Body of pancreas (tissue), 4 donors: Measurements from ENCODE around the gene RING1.

Source experiments
- POLR2A ChIP-seq, 3 donors: fragments of 450-650 bp; IDR thresholded peaks; one replicate each; pipeline ENCODE4 v1.6.1; 2016; ENCODE audit warnings: antibody characterized with exemption in 3 of 3, mild to moderate bottlenecking in 2 of 3
- TF ChIP-seq, protein P1 (sequence below), 7 experiments: fragments of 450-650 bp in 4 of 7; fragments of 200-600 bp in 3 of 7; sonication (generic) in 3 of 7; IDR thresholded peaks; one replicate each; pipeline ENCODE4 v1.5.1; 2016 to 2019; ENCODE audit warnings: antibody characterized with exemption in 7 of 7

DNA sequence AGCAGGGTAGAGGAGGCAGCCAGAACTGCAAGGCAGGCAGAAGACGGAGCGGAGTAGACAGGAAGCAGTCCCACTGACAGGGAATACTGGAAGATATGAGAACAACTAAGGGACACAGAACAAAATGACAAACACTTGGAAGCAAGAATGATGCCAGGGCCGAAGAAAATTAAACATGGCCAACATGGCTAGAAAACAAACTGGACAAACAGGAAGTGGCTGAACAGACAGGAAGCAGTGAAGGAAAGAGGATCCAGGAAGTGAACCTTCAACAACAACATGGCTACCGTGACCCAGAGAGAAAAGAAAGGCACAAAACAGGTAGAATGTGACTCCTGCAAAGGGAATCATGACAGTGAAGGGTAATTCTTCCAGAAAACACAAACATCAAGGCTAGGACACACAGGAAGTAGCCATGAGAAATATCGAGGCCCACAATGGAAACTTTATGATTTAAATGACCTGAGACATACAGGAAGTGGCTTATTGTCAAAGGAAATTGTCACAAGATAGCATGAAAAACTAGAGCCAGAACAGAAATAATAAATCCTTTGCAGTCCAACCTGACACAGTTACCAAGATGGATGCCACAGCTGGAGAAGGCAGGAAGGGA lies 25.1 kb upstream of the RING1 start:
- TF ChIP-seq, protein P1, sequence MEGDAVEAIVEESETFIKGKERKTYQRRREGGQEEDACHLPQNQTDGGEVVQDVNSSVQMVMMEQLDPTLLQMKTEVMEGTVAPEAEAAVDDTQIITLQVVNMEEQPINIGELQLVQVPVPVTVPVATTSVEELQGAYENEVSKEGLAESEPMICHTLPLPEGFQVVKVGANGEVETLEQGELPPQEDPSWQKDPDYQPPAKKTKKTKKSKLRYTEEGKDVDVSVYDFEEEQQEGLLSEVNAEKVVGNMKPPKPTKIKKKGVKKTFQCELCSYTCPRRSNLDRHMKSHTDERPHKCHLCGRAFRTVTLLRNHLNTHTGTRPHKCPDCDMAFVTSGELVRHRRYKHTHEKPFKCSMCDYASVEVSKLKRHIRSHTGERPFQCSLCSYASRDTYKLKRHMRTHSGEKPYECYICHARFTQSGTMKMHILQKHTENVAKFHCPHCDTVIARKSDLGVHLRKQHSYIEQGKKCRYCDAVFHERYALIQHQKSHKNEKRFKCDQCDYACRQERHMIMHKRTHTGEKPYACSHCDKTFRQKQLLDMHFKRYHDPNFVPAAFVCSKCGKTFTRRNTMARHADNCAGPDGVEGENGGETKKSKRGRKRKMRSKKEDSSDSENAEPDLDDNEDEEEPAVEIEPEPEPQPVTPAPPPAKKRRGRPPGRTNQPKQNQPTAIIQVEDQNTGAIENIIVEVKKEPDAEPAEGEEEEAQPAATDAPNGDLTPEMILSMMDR (IDR thresholded peaks at IDR 0.05) = no peak
- TF ChIP-seq POLR2A (IDR thresholded peaks at IDR 0.05) = no peak
